ENCODE measurements around the gene MAPK1. TPM values are rescaled to one million over a fixed set of nuclear protein-coding genes. Genes with fewer than 3 reads are reported as not detected.
A peak's percentile ranks its signal among the peaks of the same experiment; 100 is the strongest.
"Not testable (repeated sequence)": the region's sequence is repeated elsewhere in the genome, so short reads cannot be mapped to it uniquely, and the experiment has no call there.

The MAPK1 gene
- total RNA-seq, 2 donors from 2014 or later = 138 to 141 TPM

GRCh38 chr22:21720191-21720859 lies 147.1 kb downstream of the MAPK1 start:
- intact Hi-C loops (cut with DNase I) = not testable (repeated sequence)

GRCh38 chr22:21719024-21719423 lies 148.4 kb downstream of the MAPK1 start:
- intact Hi-C loops (cut with DNase I) = no loop called here
- DNase-seq (ENCODE audit: low spot score) = no peak

More at GRCh38 chr22:21720191-21720859, 147.1 kb downstream of the MAPK1 start:
- not testable (repeated sequence) for DNase-seq (ENCODE audit: low spot score)

GRCh38 chr22:21718499-21718898 lies 148.9 kb downstream of the MAPK1 start:
- no peak for DNase-seq (ENCODE audit: low spot score)
- intact Hi-C loops (cut with DNase I) = no loop called here

- intact Hi-C loops (cut with DNase I); DNase-seq (ENCODE audit: low spot score): not testable (repeated sequence)
Measured at GRCh38 chr22:21716395-21717122, 150.9 kb downstream of the MAPK1 start.

GRCh38 chr22:21714786-21715185 lies 152.7 kb downstream of the MAPK1 start:
- DNase-seq (ENCODE audit: low spot score) = no peak
- intact Hi-C loops (cut with DNase I) = loop anchor here (5.0 kb wide), 2 partner anchors 223 to 228 kb away; no protein-coding TSS in a partner anchor

- DNase-seq (ENCODE audit: low spot score) = no peak
- intact Hi-C loops (cut with DNase I) = loop anchor here (5.0 kb wide), 2 partner anchors 223 to 228 kb away; no protein-coding TSS in a partner anchor
Measured at GRCh38 chr22:21714059-21714770, 153.2 kb downstream of the MAPK1 start.

GRCh38 chr22:21713428-21714058 lies 153.9 kb downstream of the MAPK1 start:
- no peak for DNase-seq (ENCODE audit: low spot score)
- intact Hi-C loops (cut with DNase I) = loop anchor here (1.0 to 5.0 kb wide), 3 partner anchors 54 to 229 kb away; no protein-coding TSS in a partner anchor

- intact Hi-C loops (cut with DNase I) = loop anchor here (1.0 to 5.0 kb wide), 3 partner anchors 54 to 229 kb away; no protein-coding TSS in a partner anchor
- DNase-seq (ENCODE audit: low spot score) = peak; percentile 88
Measured at GRCh38 chr22:21712751-21713427, 154.6 kb downstream of the MAPK1 start.

- intact Hi-C loops (cut with DNase I) = loop anchor here (5.0 kb wide), 2 partner anchors 225 to 230 kb away; no protein-coding TSS in a partner anchor
- DNase-seq (ENCODE audit: low spot score) = no peak
Measured at GRCh38 chr22:21711851-21712250, 155.6 kb downstream of the MAPK1 start.

GRCh38 chr22:21710156-21710555 lies 157.3 kb downstream of the MAPK1 start:
- intact Hi-C loops (cut with DNase I) = loop anchor here (5.0 kb wide), 2 partner anchors 227 to 232 kb away; no protein-coding TSS in a partner anchor
- DNase-seq (ENCODE audit: low spot score) = no peak

- intact Hi-C loops (cut with DNase I) = loop anchor here (5.0 kb wide), 2 partner anchors 228 to 233 kb away; no protein-coding TSS in a partner anchor
- no peak for DNase-seq (ENCODE audit: low spot score)
Measured at GRCh38 chr22:21709688-21710087, 157.8 kb downstream of the MAPK1 start.

GRCh38 chr22:21708960-21709359 lies 158.5 kb downstream of the MAPK1 start:
- intact Hi-C loops (cut with DNase I) = no loop called here
- DNase-seq (ENCODE audit: low spot score) = no peak

GRCh38 chr22:21707677-21708076 lies 159.8 kb downstream of the MAPK1 start:
- intact Hi-C loops (cut with DNase I) = no loop called here
- DNase-seq (ENCODE audit: low spot score) = no peak

Other genes starting within 250 kb of the MAPK1 start
- 1 to 10 TPM; 7.1 to 8.5 TPM for gene YDJC, start 237.6 kb downstream of the MAPK1 start, total RNA-seq
- under 1 TPM; 0.23 to 0.38 TPM for gene CCDC116, start 234.9 kb downstream of the MAPK1 start, total RNA-seq
- gene SDF2L1, start 225.3 kb downstream of the MAPK1 start, total RNA-seq = 10 to 100 TPM; 27.8 to 33.1 TPM
- 10 to 100 TPM; 28.9 to 29.5 TPM for gene PPIL2, start 201.6 kb downstream of the MAPK1 start, total RNA-seq
- 1 to 10 TPM; 1.2 to 1.8 TPM for gene YPEL1, start 131.9 kb downstream of the MAPK1 start, total RNA-seq
- gene PPM1F, start 85.2 kb upstream of the MAPK1 start, total RNA-seq = 10 to 100 TPM; 39.4 to 55.8 TPM
- gene TOP3B, start 115.1 kb upstream of the MAPK1 start, total RNA-seq = 10 to 100 TPM; 15.2 to 19.3 TPM

All from posterior vena cava (tissue), 2 donors.